Fibroblast of skin of scalp (primary cell): ENCODE data around the gene IL6R.
A peak's percentile ranks its signal among the peaks of the same experiment; 100 is the strongest.

ENCODE experiments used
- DNase-seq: peaks from one replicate; pipeline ENCODE4 v3.0.0-alpha.2; 2013

The IL6R gene

DNA sequence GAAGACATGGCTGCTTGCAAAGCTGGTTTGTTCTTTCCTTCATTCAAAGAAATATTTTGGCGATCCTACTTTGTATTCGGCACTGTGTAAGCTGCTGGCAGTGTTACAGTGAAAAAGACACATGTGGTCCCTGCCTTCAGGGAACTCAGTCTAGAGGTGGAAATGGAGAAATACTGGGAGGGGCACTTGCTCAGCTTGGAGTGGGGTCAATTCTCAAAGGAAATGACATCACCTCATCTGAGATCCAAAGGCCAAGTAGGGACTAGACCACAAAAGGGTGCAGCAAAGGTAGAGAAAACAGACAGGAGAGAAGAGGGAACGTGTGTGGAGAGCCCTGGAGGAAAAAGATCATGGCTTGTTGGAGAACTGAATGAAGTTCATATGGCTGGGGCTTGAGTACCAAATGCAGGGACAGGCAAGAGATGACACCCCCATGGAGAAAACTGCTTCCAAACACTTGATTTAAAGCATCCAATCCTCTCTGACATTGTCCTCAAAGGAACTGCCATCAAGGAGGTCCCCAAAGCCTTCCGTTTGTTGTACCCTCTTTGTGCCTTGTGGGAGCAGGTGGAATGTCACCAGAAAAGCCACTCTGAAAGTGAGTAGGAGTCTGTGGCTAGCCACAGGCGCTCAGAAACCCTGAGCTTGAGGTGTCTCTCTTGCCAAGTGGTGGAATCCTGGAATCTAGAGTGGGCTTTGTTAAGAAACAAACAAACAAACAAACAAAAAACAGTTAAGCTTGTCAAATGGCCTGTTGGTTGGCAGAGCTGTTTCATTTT is 48.6 kb downstream of the IL6R start:
- peak; percentile 64 for DNase-seq

DNA sequence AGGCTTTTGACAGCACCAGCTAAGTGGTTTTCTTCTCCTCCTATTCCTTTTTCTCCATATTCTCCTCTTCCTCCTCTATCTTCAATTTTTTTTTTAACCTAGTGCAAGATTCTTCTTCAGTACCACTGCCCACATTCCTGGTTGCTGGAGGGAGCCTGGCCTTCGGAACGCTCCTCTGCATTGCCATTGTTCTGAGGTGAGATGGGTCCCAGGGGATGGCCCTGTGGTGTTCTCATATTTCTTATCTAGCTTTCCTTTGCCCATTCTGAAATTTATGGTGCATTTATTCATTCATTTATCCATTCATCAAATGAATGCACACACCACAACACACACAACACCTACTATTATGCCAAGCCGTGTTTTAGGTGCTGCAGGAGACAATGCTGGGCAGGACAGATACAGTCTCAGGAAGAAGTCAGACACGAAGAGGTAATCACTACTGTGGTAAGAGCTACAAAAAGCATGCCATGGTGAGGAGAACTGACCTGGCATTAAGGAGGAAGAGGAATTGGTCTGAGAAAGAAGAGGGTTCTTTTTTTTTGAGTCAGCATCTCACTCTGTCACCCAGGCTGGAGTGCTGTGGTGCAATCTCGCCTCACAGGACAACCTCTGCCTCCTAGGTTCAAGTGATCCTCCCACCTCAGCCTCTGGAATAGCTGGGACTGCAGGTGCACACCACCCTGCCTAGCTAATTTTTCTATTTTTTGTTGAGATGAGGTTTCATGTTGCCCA is 49.4 kb downstream of the IL6R start:
- no peak for DNase-seq

DNA sequence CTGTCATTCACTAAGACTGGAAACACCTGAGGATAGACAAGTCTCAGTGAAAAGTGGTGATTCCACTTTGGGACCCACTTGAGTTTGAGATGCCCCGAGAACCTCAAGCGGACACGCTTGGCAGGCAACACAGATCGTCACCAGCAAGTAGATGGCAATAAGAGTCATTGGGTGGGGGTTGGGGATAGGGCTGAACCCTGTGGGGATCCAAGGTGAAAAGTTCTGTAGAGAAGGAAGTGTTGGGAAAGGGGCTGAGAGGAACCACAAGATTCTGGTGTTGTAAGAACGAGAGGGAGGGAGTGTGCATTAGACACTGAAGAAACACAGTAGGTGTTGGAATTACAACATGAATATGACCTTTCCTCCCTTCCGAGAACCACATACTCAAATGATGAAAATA is 51.5 kb downstream of the IL6R start:
- DNase-seq: no peak

DNA sequence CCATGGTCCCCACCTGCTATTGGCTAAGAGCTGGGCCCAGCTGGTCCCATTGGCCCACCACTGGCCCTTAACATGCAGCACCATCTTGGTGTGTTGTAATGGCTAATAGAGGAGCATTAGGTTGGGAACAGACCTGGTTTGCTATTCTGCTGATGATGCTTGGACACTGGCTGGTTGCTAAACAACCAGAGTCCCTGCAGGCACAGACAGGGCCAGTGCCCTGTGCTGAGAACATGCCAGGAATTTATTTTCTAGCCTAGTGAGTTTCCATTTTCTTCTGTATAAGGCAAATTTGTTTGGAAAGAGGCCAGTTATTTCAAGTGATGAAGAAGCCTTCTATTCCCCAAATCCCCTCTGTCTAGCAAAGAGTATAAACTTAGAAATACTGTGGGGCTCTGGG is 53.9 kb downstream of the IL6R start:
- peak; percentile 29 for DNase-seq

GRCh38 chr1:154460695-154461260 is 55.6 kb downstream of the IL6R start:
- DNase-seq: no peak

DNA sequence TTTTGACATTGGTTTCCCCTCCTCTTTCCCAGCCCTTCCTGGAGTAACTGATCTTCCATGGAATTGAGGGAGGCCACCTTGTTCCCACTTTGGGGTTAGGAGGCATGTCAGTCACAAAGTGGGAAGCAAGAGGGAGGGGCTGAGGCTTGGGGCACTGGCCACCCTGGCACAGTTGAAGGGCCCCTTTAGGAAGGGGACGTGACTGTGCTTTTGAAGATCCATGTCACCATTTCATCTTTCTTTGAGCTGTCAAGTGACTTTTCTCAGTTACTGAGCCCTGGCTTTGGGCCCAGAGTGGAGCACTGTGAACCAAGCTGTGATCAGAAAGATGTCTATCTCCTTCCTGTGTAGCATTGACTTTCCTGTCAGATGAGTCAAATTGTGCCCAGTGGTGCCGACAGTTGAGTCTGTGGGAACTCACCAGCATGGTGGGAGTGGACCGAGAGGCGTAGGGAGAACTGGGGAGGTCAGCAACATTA is 58.4 kb downstream of the IL6R start:
- DNase-seq: peak; percentile 41

- DNase-seq: no peak
These were observed 60.6 kb downstream of the IL6R start for GRCh38 chr1:154465621-154466195.

- no peak for DNase-seq
These were observed 61.1 kb downstream of the IL6R start for GRCh38 chr1:154466206-154466605.

GRCh38 chr1:154466921-154467417 is 61.8 kb downstream of the IL6R start:
- DNase-seq: peak; percentile 26

DNA sequence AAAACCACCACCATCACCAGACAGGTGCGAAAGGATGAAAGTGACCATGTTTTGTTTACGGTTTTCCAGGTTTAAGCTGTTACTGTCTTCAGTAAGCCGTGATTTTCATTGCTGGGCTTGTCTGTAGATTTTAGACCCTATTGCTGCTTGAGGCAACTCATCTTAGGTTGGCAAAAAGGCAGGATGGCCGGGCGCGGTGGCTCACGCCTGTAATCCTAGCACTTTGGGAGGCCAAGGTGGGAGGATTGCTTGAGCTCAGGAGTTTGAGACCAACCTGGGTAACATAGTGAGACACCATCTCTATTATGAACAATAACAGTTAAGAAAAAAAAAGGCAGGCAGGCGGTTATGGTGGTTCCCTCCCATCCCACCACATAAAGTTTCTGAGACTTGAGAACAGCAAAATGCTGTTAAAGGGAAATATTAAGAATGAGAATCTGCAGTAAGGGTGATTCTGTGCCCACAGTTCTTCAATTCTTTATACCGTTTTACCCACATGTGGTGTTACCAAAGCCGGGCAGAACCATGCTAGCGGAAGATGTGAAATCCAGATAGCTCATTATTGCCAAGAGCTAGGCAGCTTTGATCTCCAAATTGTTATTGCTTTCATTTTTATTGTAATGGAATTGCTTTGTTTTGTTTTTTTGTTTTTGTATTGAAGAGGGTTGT is 62.4 kb downstream of the IL6R start:
- no peak for DNase-seq

DNA sequence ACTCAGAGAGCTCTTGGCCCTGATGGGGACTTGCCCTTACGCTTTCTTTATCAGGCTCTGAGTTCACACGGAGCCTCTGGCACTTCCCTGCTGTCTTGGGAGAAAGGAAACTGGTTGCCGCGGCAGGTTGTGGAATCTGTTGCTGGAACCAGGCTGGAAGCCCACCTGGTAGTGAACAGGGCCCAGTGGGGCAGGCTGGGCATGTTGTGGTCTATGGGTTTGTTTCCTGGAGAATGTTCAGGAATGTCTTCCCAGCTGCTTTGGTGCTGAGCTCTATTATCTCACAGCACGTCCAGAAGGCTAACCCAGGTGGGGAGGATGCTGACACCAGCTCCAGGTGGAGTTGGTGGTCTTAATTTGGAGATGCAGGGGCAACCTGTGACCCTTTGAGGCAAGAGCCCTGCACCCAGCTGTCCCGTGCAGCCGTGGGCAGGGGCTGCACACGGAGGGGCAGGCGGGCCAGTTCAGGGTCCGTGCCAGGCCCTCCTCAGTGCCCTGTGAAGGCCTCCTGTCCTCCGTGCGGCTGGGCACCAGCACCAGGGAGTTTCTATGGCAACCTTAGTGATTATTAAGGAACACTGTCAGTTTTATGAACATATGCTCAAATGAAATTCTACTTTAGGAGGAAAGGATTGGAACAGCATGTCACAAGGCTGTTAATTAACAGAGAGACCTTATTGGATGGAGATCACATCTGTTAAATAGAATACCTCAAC is 63.5 kb downstream of the IL6R start:
- no peak for DNase-seq

GRCh38 chr1:154469844-154470560 is 64.9 kb downstream of the IL6R start:
- no peak for DNase-seq

- DNase-seq: no peak
These were observed 66.2 kb downstream of the IL6R start for GRCh38 chr1:154471304-154471703.

DNA sequence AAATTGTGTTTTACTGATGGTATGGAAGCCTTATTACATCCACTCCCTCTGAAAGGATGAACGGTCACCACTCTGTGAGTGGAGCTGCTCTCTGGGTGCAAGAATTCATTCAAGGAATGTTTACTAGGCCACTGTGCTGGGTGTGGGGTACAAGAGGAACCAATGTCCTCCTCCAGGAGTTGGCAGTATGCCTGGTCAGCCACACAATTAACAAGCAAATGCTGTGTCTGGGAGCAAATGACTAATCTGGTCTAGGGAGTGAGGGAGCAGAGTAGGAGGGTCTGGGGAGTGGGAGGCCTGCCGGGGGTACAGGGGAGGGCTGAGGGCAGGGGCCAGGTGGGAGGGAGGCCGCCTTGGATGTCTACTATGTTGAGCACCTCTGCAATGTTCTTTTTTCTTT is 69.7 kb downstream of the IL6R start:
- peak; percentile 95 for DNase-seq

GRCh38 chr1:154476791-154477190 is 71.6 kb downstream of the IL6R start:
- no peak for DNase-seq

DNA sequence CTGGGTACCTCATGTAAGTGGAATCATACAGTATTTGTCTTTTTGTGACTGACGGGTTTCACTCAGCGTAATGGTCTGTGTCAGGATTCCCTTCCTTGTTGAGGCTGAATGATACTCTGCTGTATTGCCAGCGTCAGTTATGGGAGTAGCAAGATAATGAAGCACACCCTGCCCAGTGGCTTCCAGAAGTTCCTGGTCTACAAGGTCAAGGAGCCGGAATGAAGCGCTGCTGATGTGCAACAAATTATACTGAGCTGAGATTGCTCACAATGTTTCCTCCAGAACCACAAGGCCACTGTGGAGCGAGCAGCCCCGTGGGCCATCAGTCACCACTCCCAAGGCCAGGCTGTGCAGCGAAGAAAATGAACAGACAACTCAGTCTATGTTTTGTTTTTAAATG is 72.9 kb downstream of the IL6R start:
- no peak for DNase-seq

DNA sequence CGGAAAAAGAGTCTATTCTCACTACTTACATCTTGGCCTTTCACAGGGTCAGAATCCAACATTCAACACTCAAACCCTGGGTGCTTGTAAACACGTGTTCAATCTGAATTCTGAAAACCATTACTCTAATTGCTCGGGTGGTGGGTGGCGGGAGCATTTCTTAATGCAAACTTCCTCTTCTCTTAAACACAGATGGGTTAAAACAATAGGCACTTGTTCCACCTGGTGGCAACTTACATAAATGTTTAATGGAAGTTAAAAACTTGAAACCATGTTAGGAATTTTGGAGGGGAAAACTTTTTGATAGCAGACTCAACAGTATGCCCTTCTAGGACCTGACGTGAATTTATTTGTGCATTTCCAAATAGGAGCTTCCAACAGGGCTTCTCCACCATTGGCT is 73.5 kb downstream of the IL6R start:
- peak; percentile 47 for DNase-seq

DNA sequence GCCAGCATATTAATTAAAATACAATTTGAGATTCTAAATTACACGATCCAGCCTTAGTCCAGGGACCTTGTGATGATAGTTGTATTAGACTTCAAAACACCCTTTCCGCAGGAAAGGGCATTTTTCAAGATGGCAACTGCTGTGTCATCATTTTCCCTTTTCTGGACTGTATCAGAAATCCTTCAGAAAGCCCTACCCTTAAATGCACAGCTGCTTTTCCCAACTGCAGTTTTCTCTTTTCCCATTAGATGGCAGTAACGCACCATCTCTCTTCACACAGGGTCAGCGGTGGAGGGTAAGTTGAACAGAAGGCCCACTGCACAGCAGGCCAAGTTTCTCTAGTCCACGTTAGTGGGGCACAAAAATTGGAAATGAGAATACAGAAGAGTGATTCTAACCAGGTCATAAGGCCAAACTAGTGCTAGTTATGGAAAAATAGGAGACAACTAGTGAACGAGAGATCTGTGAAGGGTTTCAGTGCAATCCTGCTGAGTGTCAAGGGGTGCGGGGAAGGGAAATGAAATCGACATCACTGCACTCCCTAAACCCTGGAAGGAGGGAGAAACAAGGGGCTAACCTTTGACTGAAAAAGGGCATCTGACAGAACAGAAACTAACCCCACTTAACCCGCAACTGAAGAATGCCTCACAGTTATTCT is 74.8 kb downstream of the IL6R start:
- DNase-seq: peak; percentile 90

DNA sequence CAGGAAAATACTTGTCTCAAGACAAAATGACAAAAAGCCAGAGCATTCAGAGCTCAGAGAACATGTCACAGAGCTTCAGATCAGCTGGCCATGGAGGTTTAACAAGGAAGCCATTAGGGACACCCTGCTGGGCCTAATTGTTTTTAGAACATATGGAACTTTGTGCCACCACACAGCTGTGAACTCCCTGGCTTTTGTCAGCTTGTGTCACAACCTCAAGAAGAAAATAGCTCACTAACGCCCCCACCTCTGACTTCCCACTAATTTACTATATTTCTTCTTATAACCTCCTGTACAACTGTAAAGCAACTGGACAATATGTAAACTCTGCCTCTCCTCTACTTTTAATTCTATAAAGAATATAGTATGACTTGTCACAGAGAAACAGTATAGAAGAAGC is 75.9 kb downstream of the IL6R start:
- no peak for DNase-seq

DNA sequence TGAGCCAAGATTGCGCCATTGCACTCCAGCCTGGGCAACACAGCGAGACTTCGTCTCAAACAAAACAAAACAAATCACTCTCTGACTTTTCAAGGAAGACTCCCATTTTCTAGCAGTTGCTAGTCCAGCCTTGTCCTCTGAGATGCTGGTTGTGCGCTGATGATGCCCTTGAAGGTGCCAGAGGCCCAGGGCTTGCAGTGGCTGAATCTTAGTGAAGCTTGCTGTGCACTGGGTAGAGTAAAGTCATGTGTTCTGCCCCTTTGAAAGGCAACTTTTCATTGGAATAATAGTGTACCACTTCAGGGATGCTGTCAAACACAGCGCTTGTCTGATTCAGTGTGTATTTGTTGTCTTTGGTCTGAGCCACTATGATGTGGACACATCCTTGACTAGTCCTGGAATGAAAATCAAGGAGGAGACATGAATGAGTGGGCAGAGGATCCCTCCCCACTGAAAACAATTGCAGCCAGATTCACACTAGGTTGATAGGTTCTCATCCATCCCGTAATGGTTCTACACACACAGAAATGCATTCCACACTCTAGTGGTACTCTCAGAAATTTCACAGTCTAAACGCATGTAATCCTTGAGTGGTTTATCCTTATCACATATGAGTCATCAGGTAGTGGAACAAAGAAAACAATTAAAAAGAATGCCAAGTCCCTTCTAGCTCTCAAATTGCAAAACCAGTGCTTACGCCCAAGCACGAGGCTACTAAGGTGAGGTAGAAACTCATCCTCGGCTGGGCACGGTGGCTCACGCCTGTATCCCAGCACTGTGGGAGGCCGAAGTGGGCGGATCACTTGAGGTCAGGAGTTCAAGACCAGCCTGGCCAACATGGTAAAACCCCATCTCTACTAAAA is 79.0 kb downstream of the IL6R start:
- peak; percentile 8 for DNase-seq
